ENCODE results near the gene FANCF.

- TF ChIP-seq CTCF (conservative IDR thresholded peaks at IDR 0.05; ENCODE audit: low read depth, low read length) (no peak), EZH2phosphoT487 (IDR thresholded peaks at IDR 0.05; ENCODE audit: borderline replicate concordance, low read length) (no peak)
Measured at GRCh38 chr11:22659783-22660182, 34.2 kb upstream of the FANCF start.

All from PC-3 (cell line).